Skeletal muscle tissue (tissue), 4 donors: Measurements from ENCODE around the gene TMEM26. TPM values are rescaled to one million over a fixed set of nuclear protein-coding genes. Genes with fewer than 3 reads are reported as not detected.

Source experiments
- H3K27ac ChIP-seq: one replicate; pipeline ENCODE4 v1.7.0; 2013; ENCODE audit warnings: mild to moderate bottlenecking, low read depth, low read length, inconsistent platforms
- H3K27me3 ChIP-seq, 3 donors: one replicate each; pipeline ENCODE4 v1.7.0; 2013; ENCODE audit warnings: low read length in 3 of 3; ENCODE audit not compliant: control insufficient read depth in 3 of 3, insufficient read depth in 3 of 3
- H3K36me3 ChIP-seq, 3 donors: one replicate each; pipeline ENCODE4 v1.7.0; 2013; ENCODE audit warnings: low read length in 3 of 3; ENCODE audit not compliant: control insufficient read depth in 3 of 3, insufficient read depth in 3 of 3
- H3K4me1 ChIP-seq, 3 donors: one replicate each; pipeline ENCODE4 v1.7.0; 2013; ENCODE audit warnings: low read length in 3 of 3, mild to moderate bottlenecking in 3 of 3; ENCODE audit not compliant: control insufficient read depth in 3 of 3, insufficient read depth in 3 of 3
- H3K4me3 ChIP-seq, 3 donors: one replicate each; pipeline ENCODE4 v1.7.0; 2013; ENCODE audit warnings: low read length in 3 of 3
- H3K9ac ChIP-seq, 3 donors: one replicate each; pipeline ENCODE4 v1.7.0; 2013; ENCODE audit warnings: low read length in 3 of 3, mild to moderate bottlenecking in 3 of 3, moderate library complexity in 2 of 3, low read depth in 1 of 3
- H3K9me3 ChIP-seq, 3 donors: one replicate each; pipeline ENCODE4 v1.7.0; 2013; ENCODE audit warnings: low read length in 3 of 3; ENCODE audit not compliant: control insufficient read depth in 3 of 3
- total RNA-seq: library from RNA; depleted of rRNA; stranded (reverse); fragments of >200 nt; gene quantifications from one replicate; pipeline ENCODE4 v1.2.3, GENCODE V29; 2014
- donor health status: Osteomylitis.

TMEM26 gene
- total RNA-seq, 1 donor from 2014 or later, result 15.7 TPM

GRCh38 chr10:61463035-61463909 is 10.1 kb upstream of the TMEM26 start:
- no peak overlapping the region for H3K9ac ChIP-seq
- no peak overlapping the region for H3K27ac ChIP-seq

DNA sequence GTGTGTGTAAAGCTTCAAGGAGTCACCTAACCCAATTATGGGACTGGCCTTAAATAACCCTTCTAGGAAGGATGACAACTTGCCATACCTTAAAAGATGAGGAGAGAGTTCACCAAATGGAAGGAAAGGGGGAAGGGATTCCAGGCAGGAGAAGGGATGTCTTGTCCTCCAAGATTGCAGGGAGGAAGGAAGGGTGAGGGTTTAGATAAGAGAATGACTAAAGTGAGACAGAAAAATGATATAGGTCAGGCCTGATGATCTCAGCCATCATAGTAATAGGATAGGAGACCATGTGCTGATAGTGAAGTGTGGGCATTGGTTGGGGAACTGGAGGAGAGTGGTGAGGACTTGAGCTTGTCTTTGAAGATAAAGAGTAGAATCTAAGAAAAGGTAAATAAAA is 7.7 kb upstream of the TMEM26 start:
- H3K27me3 ChIP-seq, result no peaks in the 10 kb centered on the region
- H3K4me3 ChIP-seq, result no peak overlapping the region
- no peak overlapping the region for H3K9ac ChIP-seq
- no peak overlapping the region for H3K27ac ChIP-seq
- no peaks in the 10 kb centered on the region for H3K9me3 ChIP-seq
- no peaks in the 10 kb centered on the region for H3K4me1 ChIP-seq
- no peaks in the 10 kb centered on the region for H3K36me3 ChIP-seq

More at GRCh38 chr10:61463035-61463909, 10.1 kb upstream of the TMEM26 start:
- H3K4me3 ChIP-seq, result no peak overlapping the region
- H3K27me3 ChIP-seq, result no peaks in the 10 kb centered on the region
- no peaks in the 10 kb centered on the region for H3K9me3 ChIP-seq
- H3K36me3 ChIP-seq, result no peaks in the 10 kb centered on the region
- no peaks in the 10 kb centered on the region for H3K4me1 ChIP-seq

DNA sequence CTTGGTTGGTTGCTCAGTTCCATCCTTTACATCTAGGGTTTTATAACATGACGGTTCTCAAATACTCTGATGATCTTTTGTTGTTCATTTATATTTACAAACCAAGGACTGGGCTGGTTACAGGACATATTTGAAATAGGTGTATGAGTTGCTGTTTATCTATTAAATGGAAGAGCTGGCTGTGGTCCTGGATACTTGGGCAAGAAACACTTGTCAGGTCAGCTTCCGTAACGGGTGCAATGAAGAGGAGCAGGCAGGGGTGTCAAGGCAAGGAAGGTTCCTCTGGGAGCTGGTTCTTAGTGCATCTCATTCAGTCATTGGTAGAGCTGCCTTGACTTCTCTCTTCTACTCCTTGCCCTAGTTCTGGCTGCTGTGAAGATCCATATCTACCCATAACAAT is 4.8 kb upstream of the TMEM26 start:
- Histone ChIP-seq H3K9ac (no peak overlapping the region), H3K9me3 (no peaks in the 10 kb centered on the region), H3K27ac (no peak overlapping the region), H3K27me3 (peaks cover 1 to 10% (median 4%) of the 10 kb centered on the region in 3 donors), H3K4me1 (peaks cover 0 to 2% (median 0%) of the 10 kb centered on the region in 3 donors), H3K4me3 (no peak overlapping the region), H3K36me3 (no peaks in the 10 kb centered on the region)

DNA sequence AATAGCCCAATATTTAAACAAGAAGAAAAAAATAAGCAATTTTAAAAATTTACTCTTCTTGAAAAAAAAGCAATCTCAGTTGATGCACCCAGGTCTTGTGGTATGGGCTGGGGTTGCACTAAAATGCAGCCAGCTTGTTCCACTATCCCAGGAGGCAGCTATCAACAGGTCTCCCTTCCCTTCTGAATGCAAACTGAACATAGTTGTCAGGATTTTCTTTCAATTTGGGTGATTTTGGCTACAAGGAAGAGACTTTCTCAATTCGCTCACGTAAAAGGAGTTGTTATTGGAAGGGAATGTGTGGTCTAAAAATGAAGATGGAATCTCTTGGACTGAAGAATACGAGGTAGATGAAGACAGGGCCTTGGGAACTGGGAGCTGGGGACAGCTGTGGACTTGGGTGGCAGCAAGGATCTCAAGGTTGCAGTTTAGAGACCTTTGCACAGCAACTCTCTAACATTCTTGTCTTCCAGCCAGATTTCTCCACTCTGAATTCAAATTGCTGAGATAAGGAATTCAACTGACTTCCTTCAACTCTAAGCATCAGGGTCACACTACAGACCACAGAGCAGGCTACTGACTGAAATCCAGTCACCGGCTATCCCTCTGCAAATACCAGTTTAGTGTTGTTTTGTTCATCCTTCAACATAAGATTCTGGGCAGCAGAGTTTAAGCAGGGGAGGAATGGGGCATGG is 3.1 kb upstream of the TMEM26 start:
- no peak overlapping the region for H3K27ac ChIP-seq
- no peaks in the 10 kb centered on the region for H3K9me3 ChIP-seq
- peaks cover 12 to 22% (median 16%) of the 10 kb centered on the region in 3 donors for H3K27me3 ChIP-seq
- peaks cover 7 to 13% (median 11%) of the 10 kb centered on the region in 3 donors for H3K4me1 ChIP-seq
- H3K36me3 ChIP-seq, result no peaks in the 10 kb centered on the region
- H3K4me3 ChIP-seq, result no peak overlapping the region
- H3K9ac ChIP-seq, result no peak overlapping the region

DNA sequence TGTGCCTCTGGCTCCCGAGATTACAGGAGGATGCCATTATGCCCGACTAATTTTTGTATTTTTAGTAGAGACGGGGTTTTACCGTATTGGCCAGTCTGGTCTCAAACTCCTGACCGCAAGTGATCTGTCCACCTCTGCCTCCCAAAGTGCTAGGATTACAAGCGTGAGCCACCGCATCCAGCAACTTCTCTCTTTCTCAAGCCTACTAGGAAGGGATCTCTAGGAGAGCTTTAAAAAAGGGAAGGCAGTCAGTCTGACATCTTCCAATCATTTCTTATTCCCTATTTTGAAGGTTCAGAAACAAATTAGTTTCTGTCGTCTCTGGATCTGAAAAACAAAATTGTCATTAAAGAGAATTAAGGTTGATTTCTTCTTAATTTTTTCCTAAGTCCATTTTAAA is 2.5 kb upstream of the TMEM26 start:
- Histone ChIP-seq H3K27me3 (peaks cover 12 to 26% (median 16%) of the 10 kb centered on the region in 3 donors), H3K4me3 (no peak overlapping the region), H3K9ac (no peak overlapping the region)

DNA sequence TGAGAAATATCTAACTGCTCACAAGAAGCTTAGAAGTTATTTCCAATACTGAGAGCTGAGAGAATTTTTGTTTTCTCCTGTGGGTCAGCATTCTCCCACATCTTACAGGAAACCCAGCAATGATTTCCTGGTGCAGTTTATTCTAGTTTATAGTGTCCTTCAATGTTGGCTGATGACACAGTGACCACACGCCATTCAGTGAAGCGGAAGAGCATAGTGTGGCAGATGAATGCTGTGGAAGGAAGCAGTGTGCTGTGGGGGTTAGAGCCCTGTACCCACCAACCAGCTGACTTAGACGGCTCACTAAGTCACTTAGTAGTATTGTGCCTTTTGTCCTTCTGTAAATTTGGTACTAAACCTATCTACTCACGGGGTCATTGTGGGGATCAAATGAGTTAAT is 1.4 kb upstream of the TMEM26 start:
- Histone ChIP-seq H3K4me3 (no peak overlapping the region), H3K36me3 (no peaks in the 10 kb centered on the region), H3K27ac (no peak overlapping the region), H3K4me1 (peaks cover 7 to 13% (median 11%) of the 10 kb centered on the region in 3 donors), H3K9me3 (no peaks in the 10 kb centered on the region), H3K9ac (no peak overlapping the region), H3K27me3 (peaks cover 12 to 26% (median 16%) of the 10 kb centered on the region in 3 donors)

More for the DNA sequence above, 2.5 kb upstream of the TMEM26 start:
- no peak overlapping the region for H3K27ac ChIP-seq
- H3K36me3 ChIP-seq, result no peaks in the 10 kb centered on the region
- H3K4me1 ChIP-seq, result peaks cover 7 to 13% (median 11%) of the 10 kb centered on the region in 3 donors
- no peaks in the 10 kb centered on the region for H3K9me3 ChIP-seq

DNA sequence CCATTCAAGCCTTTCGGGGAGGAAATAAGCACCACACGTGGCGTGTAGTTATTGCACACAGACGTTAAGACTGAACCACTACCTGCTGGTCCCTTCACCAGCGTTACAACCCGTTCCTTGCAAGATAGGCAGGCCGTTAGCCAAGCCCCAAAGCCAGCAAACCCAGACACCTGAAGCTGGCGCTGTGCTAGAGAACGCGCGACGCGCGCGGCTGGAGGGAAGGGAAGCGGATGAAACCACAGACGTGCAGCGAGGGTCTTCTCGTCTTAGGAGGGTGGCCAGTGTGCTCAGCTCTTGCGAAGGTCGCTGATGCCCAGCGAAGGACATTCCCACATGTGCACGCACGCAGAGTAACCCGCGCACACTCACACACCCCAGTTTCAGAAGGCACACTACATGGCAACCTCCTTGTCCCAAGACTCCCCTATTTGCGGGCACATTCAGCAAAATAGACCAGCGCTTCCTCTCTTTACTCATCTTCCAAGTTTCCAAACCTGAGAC is 980 bp downstream of the TMEM26 start:
- Histone ChIP-seq H3K9me3 (no peaks in the 10 kb centered on the region), H3K36me3 (no peaks in the 10 kb centered on the region), H3K4me3 (peak overlapping the region; percentile 67 to 73 (median 69)), H3K27ac (no peak overlapping the region), H3K9ac (peak overlapping the region in 1 of 3 donors; percentile 51), H3K27me3 (peaks cover 12 to 26% (median 16%) of the 10 kb centered on the region in 3 donors), H3K4me1 (peaks cover 7 to 13% (median 11%) of the 10 kb centered on the region in 3 donors)

DNA sequence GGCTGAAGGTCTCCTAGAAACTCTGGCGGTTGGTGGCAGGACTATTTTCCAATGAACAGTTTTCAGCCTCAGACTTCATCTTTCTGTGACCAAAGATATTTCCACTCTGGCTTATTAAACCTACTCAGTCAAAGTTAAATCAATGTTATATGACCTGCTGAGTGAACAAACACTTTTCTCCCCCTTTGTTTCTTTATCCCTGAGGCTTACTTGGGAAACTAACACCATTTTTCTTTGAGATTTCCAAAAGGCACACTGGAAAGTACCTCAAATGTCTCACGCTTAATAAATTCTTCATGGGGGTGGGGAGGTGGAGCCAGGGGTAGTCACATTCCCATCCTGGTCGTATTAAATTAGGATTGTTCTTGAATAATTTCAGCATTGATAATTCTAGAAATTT is 1.8 kb downstream of the TMEM26 start:
- Histone ChIP-seq H3K27me3 (peaks cover 12 to 26% (median 16%) of the 10 kb centered on the region in 3 donors), H3K9ac (no peak overlapping the region), H3K36me3 (no peaks in the 10 kb centered on the region), H3K27ac (no peak overlapping the region), H3K4me3 (no peak overlapping the region), H3K4me1 (peaks cover 7 to 13% (median 11%) of the 10 kb centered on the region in 3 donors), H3K9me3 (no peaks in the 10 kb centered on the region)

- Histone ChIP-seq H3K9ac (no peak overlapping the region), H3K9me3 (no peaks in the 10 kb centered on the region), H3K27ac (no peak overlapping the region), H3K4me3 (no peak overlapping the region), H3K27me3 (peaks cover 12 to 23% (median 16%) of the 10 kb centered on the region in 3 donors), H3K36me3 (no peaks in the 10 kb centered on the region), H3K4me1 (peaks cover 7 to 13% (median 11%) of the 10 kb centered on the region in 3 donors)
These were observed 4.2 kb downstream of the TMEM26 start for GRCh38 chr10:61448841-61449600.
